ENCODE measurements around the gene HTT.

GRCh38 chr4:3026540-3026939, 47.9 kb upstream of the HTT start:
- TF ChIP-seq CTCF (conservative IDR thresholded peaks at IDR 0.05; ENCODE audit: low read depth, low read length) (no peak), EZH2 (IDR thresholded peaks at IDR 0.05; ENCODE audit: borderline replicate concordance, low read depth, low read length, poor library complexity, severe bottlenecking) (no peak)
